GM21360 (cell line): ENCODE data around the gene KAT2A.

Experiments used
- ATAC-seq: cut with Tn5 transposase; IDR thresholded peaks from one replicate; pipeline ENCODE4 v1.9.1; 2021; ENCODE audit warnings: mild to moderate bottlenecking, moderate library complexity; ENCODE audit not compliant: unreplicated experiment

The KAT2A gene

GRCh38 chr17:42096360-42097111 is 24.6 kb downstream of the KAT2A start:
- ATAC-seq = no peak

GRCh38 chr17:42094375-42095069 is 26.6 kb downstream of the KAT2A start:
- no peak for ATAC-seq

- ATAC-seq = no peak
These were observed 28.2 kb downstream of the KAT2A start for GRCh38 chr17:42092939-42093338.

- ATAC-seq = no peak
These were observed 30.0 kb downstream of the KAT2A start for GRCh38 chr17:42090964-42091790.

GRCh38 chr17:42088736-42089135 is 32.4 kb downstream of the KAT2A start:
- ATAC-seq = no peak

GRCh38 chr17:42087736-42088705 is 33.1 kb downstream of the KAT2A start:
- ATAC-seq = no peak

- no peak for ATAC-seq
These were observed 34.0 kb downstream of the KAT2A start for GRCh38 chr17:42087042-42087701.

GRCh38 chr17:42081516-42082129 is 39.5 kb downstream of the KAT2A start:
- ATAC-seq = no peak

- no peak for ATAC-seq
These were observed 41.6 kb downstream of the KAT2A start for GRCh38 chr17:42079541-42079940.

GRCh38 chr17:42078396-42079043 is 42.6 kb downstream of the KAT2A start:
- ATAC-seq = no peak

- no peak for ATAC-seq
These were observed 43.4 kb downstream of the KAT2A start for GRCh38 chr17:42077755-42078154.

- no peak for ATAC-seq
These were observed 44.2 kb downstream of the KAT2A start for GRCh38 chr17:42076797-42077559.

GRCh38 chr17:42075789-42076188 is 45.4 kb downstream of the KAT2A start:
- no peak for ATAC-seq

- ATAC-seq = no peak
These were observed 48.6 kb downstream of the KAT2A start for GRCh38 chr17:42072323-42073187.

- ATAC-seq = no peak
These were observed 49.4 kb downstream of the KAT2A start for GRCh38 chr17:42071810-42072209.

- ATAC-seq = no peak
These were observed 52.2 kb downstream of the KAT2A start for GRCh38 chr17:42068979-42069378.

GRCh38 chr17:42067371-42068091 is 53.6 kb downstream of the KAT2A start:
- ATAC-seq = no peak
